H1 (cell line): ENCODE data around the gene DLK2. TPM values are rescaled to one million over a fixed set of nuclear protein-coding genes. Genes with fewer than 3 reads are reported as not detected.
A peak's percentile ranks its signal among the peaks of the same experiment; 100 is the strongest.

Experiments used
- CTCF ChIA-PET: fragments of 300-600 bp; sonication (Branson Sonifier 250); formaldehyde crosslinking; loops from one replicate; lab custom pipeline; 2021; ENCODE audit not compliant: partially characterized antibody; lab: Charles Lee
- POLR2A ChIA-PET: fragments of 300-600 bp; sonication (Branson Sonifier 250); formaldehyde crosslinking; loops from one replicate; lab custom pipeline; 2021; ENCODE audit warnings: inconsistent platforms; ENCODE audit not compliant: partially characterized antibody; lab: Charles Lee
- DNase-seq, 2 experiments: peaks; one replicate each; pipeline versions ENCODE4 v3.0.0 to v3.0.0-alpha.2; 2010 to 2022; ENCODE audit warnings: low spot score in 2 of 2, low read depth in 1 of 2, mixed read lengths in 1 of 2
- FAIRE-seq: peaks from 2 replicates; lab custom pipeline; 2011; peaks lifted over from hg19 to GRCh38; lab: Jason Lieb, UNC
- H2AFZ ChIP-seq: 2 replicates; pipeline ENCODE4 v1.8.1; 2012; ENCODE audit warnings: low read length, inconsistent platforms
- H2AK5ac ChIP-seq: 2 replicates; pipeline ENCODE4 v1.6.1; 2013; ENCODE audit warnings: low read depth, low read length
- H2BK120ac ChIP-seq: replicated peaks from 2 replicates; pipeline ENCODE3; 2013; ENCODE audit warnings: low read depth, low read length, inconsistent platforms
- H2BK12ac ChIP-seq: 2 replicates; pipeline ENCODE4 v1.6.1; 2013; ENCODE audit warnings: low read depth, low read length
- H2BK15ac ChIP-seq: 2 replicates; pipeline ENCODE4 v1.6.1; 2013; ENCODE audit warnings: low read length
- H2BK20ac ChIP-seq: 2 replicates; pipeline ENCODE4 v1.6.1; 2013; ENCODE audit warnings: low read length
- H2BK5ac ChIP-seq: 2 replicates; pipeline ENCODE4 v1.6.1; 2013; ENCODE audit warnings: low read depth, low read length
- H3K14ac ChIP-seq: 2 replicates; pipeline ENCODE4 v1.6.1; 2013; ENCODE audit warnings: inconsistent platforms; ENCODE audit not compliant: insufficient read length
- H3K18ac ChIP-seq: 2 replicates; pipeline ENCODE4 v1.6.1; 2013; ENCODE audit warnings: low read length; ENCODE audit errors: extremely low read depth
- H3K23ac ChIP-seq: 2 replicates; pipeline ENCODE4 v1.6.1; 2013; ENCODE audit warnings: inconsistent platforms; ENCODE audit not compliant: insufficient read length
- H3K23me2 ChIP-seq: 2 replicates; pipeline ENCODE4 v1.6.1; 2013; ENCODE audit warnings: low read depth, low read length
- H3K27ac ChIP-seq: 2 replicates; pipeline ENCODE4 v1.6.1; 2011; ENCODE audit warnings: low read depth, low read length, inconsistent platforms
- H3K27me3 ChIP-seq, 4 experiments: replicated peaks in 1 of 4; 1 replicate in 1 of 4; 2 replicates in 3 of 4; pipeline versions ENCODE4 v1.6.1 to v1.8.1; 2011 to 2013; ENCODE audit warnings: low read length in 3 of 4, mild to moderate bottlenecking in 3 of 4, inconsistent platforms in 2 of 4, mixed read lengths in 2 of 4, moderate library complexity in 1 of 4; ENCODE audit not compliant: control insufficient read depth in 3 of 4, insufficient read depth in 3 of 4; ENCODE audit errors: extremely low read depth in 1 of 4
- H3K36me3 ChIP-seq, 4 experiments: 2 replicates each; pipeline versions ENCODE4 v1.6.1 to v1.8.1; 2011 to 2013; ENCODE audit warnings: mild to moderate bottlenecking in 4 of 4, low read length in 3 of 4, moderate library complexity in 2 of 4, control low read depth in 1 of 4, inconsistent platforms in 1 of 4; ENCODE audit not compliant: insufficient read depth in 4 of 4, control insufficient read depth in 2 of 4
- H3K4ac ChIP-seq: replicated peaks from 2 replicates; pipeline ENCODE3; 2013; ENCODE audit warnings: low read length, low read depth, mixed read lengths, inconsistent platforms; ENCODE audit not compliant: insufficient read length
- H3K4me1 ChIP-seq, 4 experiments: replicated peaks in 1 of 4; 1 replicate in 1 of 4; 2 replicates in 3 of 4; pipeline versions ENCODE4 v1.6.1 to v1.8.1; 2011 to 2013; ENCODE audit warnings: low read length in 3 of 4, inconsistent platforms in 2 of 4, mixed read lengths in 1 of 4; ENCODE audit not compliant: insufficient read depth in 4 of 4, control insufficient read depth in 3 of 4
- H3K4me2 ChIP-seq, 2 experiments: 2 replicates each; pipeline versions ENCODE4 v1.6.1 to v1.8.1; 2011 to 2013; ENCODE audit warnings: low read depth in 2 of 2, low read length in 2 of 2, control low read depth in 1 of 2, inconsistent platforms in 1 of 2, mild to moderate bottlenecking in 1 of 2; ENCODE audit not compliant: insufficient read depth in 1 of 2
- H3K4me3 ChIP-seq, 4 experiments: fragments of 200-600, 300-600 bp in 1 of 4; sonication (generic), shearing (Covaris generic), sonication (Bioruptor Twin) in 1 of 4; 2 replicates each; pipeline versions ENCODE4 v1.5.1 to v1.8.1; 2011 to 2016; ENCODE audit warnings: low read length in 4 of 4, low read depth in 3 of 4, control low read depth in 2 of 4, inconsistent platforms in 2 of 4, mild to moderate bottlenecking in 2 of 4, mixed read lengths in 1 of 4, moderate library complexity in 1 of 4; ENCODE audit not compliant: insufficient read depth in 2 of 4; ENCODE audit errors: extremely low read depth in 1 of 4
- H3K56ac ChIP-seq: replicated peaks from 2 replicates; pipeline ENCODE3; 2013; ENCODE audit warnings: low read depth, mild to moderate bottlenecking, mixed read lengths, low read length, inconsistent platforms; ENCODE audit not compliant: insufficient read length
- H3K79me1 ChIP-seq: 2 replicates; pipeline ENCODE4 v1.6.1; 2013; ENCODE audit warnings: low read depth, low read length, control low read depth
- H3K79me2 ChIP-seq, 2 experiments: 2 replicates each; pipeline versions ENCODE4 v1.6.1 to v1.8.1; 2012 to 2013; ENCODE audit warnings: low read length in 2 of 2, mild to moderate bottlenecking in 2 of 2, inconsistent platforms in 1 of 2; ENCODE audit not compliant: insufficient read depth in 2 of 2, control insufficient read depth in 1 of 2
- H3K9ac ChIP-seq, 4 experiments: replicated peaks in 1 of 4; 1 replicate in 1 of 4; 2 replicates in 3 of 4; pipeline versions ENCODE4 v1.6.1 to v1.8.1; 2011 to 2013; ENCODE audit warnings: low read depth in 3 of 4, low read length in 3 of 4, control low read depth in 2 of 4, mild to moderate bottlenecking in 2 of 4, moderate library complexity in 2 of 4, inconsistent platforms in 1 of 4; ENCODE audit errors: extremely low read depth in 1 of 4
- H3K9me3 ChIP-seq, 2 experiments: 2 replicates each; pipeline versions ENCODE4 v1.6.1 to v1.8.1; 2012 to 2013; ENCODE audit warnings: mild to moderate bottlenecking in 2 of 2, moderate library complexity in 2 of 2, control low read depth in 1 of 2, inconsistent platforms in 1 of 2, low read depth in 1 of 2, low read length in 1 of 2, mixed read lengths in 1 of 2; ENCODE audit not compliant: insufficient read depth in 2 of 2
- H4K20me1 ChIP-seq, 2 experiments: replicated peaks in 1 of 2; 2 replicates each; pipeline versions ENCODE3 to v1.8.1; 2011 to 2013; ENCODE audit warnings: inconsistent platforms in 2 of 2, low read length in 2 of 2, mild to moderate bottlenecking in 1 of 2; ENCODE audit not compliant: insufficient read depth in 2 of 2, control insufficient read depth in 1 of 2
- H4K5ac ChIP-seq: 2 replicates; pipeline ENCODE4 v1.6.1; 2013; ENCODE audit warnings: low read length, low read depth, mixed read lengths, inconsistent platforms; ENCODE audit not compliant: insufficient read length
- H4K8ac ChIP-seq: 2 replicates; pipeline ENCODE4 v1.8.0; 2013; ENCODE audit warnings: mild to moderate bottlenecking, moderate library complexity, low read length, inconsistent platforms; ENCODE audit not compliant: insufficient read depth; ENCODE audit errors: extremely low read depth
- H4K91ac ChIP-seq: replicated peaks from 2 replicates; pipeline ENCODE3; 2013; ENCODE audit warnings: low read length, mixed read lengths, inconsistent platforms; ENCODE audit not compliant: insufficient read length
- BACH1 ChIP-seq: IDR thresholded peaks from 2 replicates; pipeline ENCODE4 v1.6.1; 2012; ENCODE audit warnings: low read length, improper control_type of control experiment
- CEBPB ChIP-seq: IDR thresholded peaks from 2 replicates; pipeline ENCODE4 v1.6.1; 2012; ENCODE audit warnings: low read depth, low read length
- CHD1 ChIP-seq: IDR thresholded peaks from 2 replicates; pipeline ENCODE4 v1.6.1; 2012; ENCODE audit warnings: low read depth, low read length, improper control_type of control experiment
- CHD2 ChIP-seq: IDR thresholded peaks from 2 replicates; pipeline ENCODE4 v1.6.1; 2012; ENCODE audit warnings: low read length, improper control_type of control experiment
- CTBP2 ChIP-seq: IDR thresholded peaks from 2 replicates; pipeline ENCODE4 v1.7.0; 2011; ENCODE audit warnings: borderline replicate concordance, mild to moderate bottlenecking, moderate library complexity, mixed read lengths, low read length; ENCODE audit not compliant: insufficient read depth, insufficient read length
- E2F6 ChIP-seq: IDR thresholded peaks from 2 replicates; pipeline ENCODE4 v1.6.1; 2012; ENCODE audit warnings: inconsistent platforms
- FOSL1 ChIP-seq: IDR thresholded peaks from 2 replicates; pipeline ENCODE4 v1.6.1; 2011; ENCODE audit warnings: mild to moderate bottlenecking, low read depth, low read length, moderate library complexity; ENCODE audit not compliant: insufficient read depth
- KDM5A ChIP-seq: fragments of 200-600 bp; IDR thresholded peaks from 2 replicates; pipeline ENCODE4 v1.7.1; 2012; ENCODE audit warnings: mild to moderate bottlenecking, low read length, inconsistent platforms, mixed read lengths
- MAX ChIP-seq: IDR thresholded peaks from 2 replicates; pipeline ENCODE4 v1.6.1; 2012; ENCODE audit warnings: inconsistent platforms
- POLR2AphosphoS5 ChIP-seq: IDR thresholded peaks from 2 replicates; pipeline ENCODE4 v1.6.1; 2011; ENCODE audit warnings: low read depth, low read length
- RBBP5 ChIP-seq: IDR thresholded peaks from 2 replicates; pipeline ENCODE4 v1.7.1; 2012; ENCODE audit warnings: low read depth, mild to moderate bottlenecking, inconsistent platforms, low read length, moderate library complexity, borderline replicate concordance
- RFX5 ChIP-seq: IDR thresholded peaks from 2 replicates; pipeline ENCODE4 v1.6.1; 2011; ENCODE audit warnings: low read depth, low read length, improper control_type of control experiment, borderline replicate concordance
- TAF7 ChIP-seq: optimal IDR thresholded peaks from 2 replicates; pipeline ENCODE3; 2011; ENCODE audit warnings: low read depth, mild to moderate bottlenecking, inconsistent platforms, low read length, moderate library complexity, borderline replicate concordance
- TCF12 ChIP-seq: IDR thresholded peaks from 2 replicates; pipeline ENCODE4 v1.6.1; 2011; ENCODE audit warnings: low read depth, mild to moderate bottlenecking, low read length
- ZNF274 ChIP-seq: IDR thresholded peaks from 2 replicates; pipeline ENCODE4 v1.7.0; 2012; ENCODE audit warnings: low read length, borderline replicate concordance; ENCODE audit errors: extremely low read depth
- WGBS, 2 experiments: shearing (Covaris generic) in 1 of 2; methylation state at CpG; one replicate each; pipeline versions ENCODE4 v1.1.6 to v1.1.7; 2013 to 2015; ENCODE audit warnings: low lambda C conversion rate in 2 of 2, mixed read lengths in 2 of 2, inconsistent platforms in 1 of 2, low coverage in 1 of 2, missing lambda C conversion rate in 1 of 2; ENCODE audit not compliant: insufficient replicate concordance in 2 of 2, insufficient coverage in 1 of 2, insufficient read length in 1 of 2; ENCODE audit errors: extremely low coverage in 1 of 2, missing lambda C conversion rate in 1 of 2; 5-methylcytosine and 5-hydroxymethylcytosine counted together
- polyA plus RNA-seq, 7 experiments: library from polyadenylated mRNA; depleted of rRNA in 3 of 7; stranded (reverse) in 5 of 7; unstranded in 2 of 7; fragments of >200 nt in 5 of 7; fragments of 200-250 nt in 2 of 7; gene quantifications; 1 replicate in 5 of 7; 2 replicates in 1 of 7; 4 replicates in 1 of 7; pipeline versions ENCODE4 v1.2.1 to v1.2.3, GENCODE V29; 2011 to 2013; ENCODE audit warnings: missing spikeins in 2 of 7, mixed read lengths in 2 of 7
- total RNA-seq: library from RNA; stranded (reverse); fragmentation: NEBNext Ultra II Directional; extraction: Animal tissue kit (Norgen Biotek cat#: 25700); gene quantifications from 2 replicates; pipeline ENCODE4 v1.2.1, GENCODE V29; 2021

The DLK2 gene
- total and polyA plus RNA-seq, 2 of the 8 experiments (the other 6 are each of a cell fraction or from before 2014, with no cell fraction given): 0.37 to 0.80 TPM

- ChIA-PET POLR2A (no interaction called here), CTCF (no interaction called here)
- no peaks in the 10 kb centered on the region for H3K36me3 ChIP-seq
- H2AFZ ChIP-seq: no peak overlapping the region
- no peak overlapping the region for H3K9ac ChIP-seq
- H4K20me1 ChIP-seq: no peaks in the 10 kb centered on the region
- DNase-seq: no peak
- no peaks in the 10 kb centered on the region for H3K23me2 ChIP-seq
- H3K56ac ChIP-seq: no peak overlapping the region
- no peak overlapping the region for H3K14ac ChIP-seq
- H2BK5ac ChIP-seq: no peak overlapping the region
- peak overlapping the region; percentile 12; the same call in 1 of the 2 replicates for H2BK15ac ChIP-seq
- no peak overlapping the region for H3K4me2 ChIP-seq
- H3K27me3 ChIP-seq: no peaks in the 10 kb centered on the region
- H3K4me1 ChIP-seq: no peaks in the 10 kb centered on the region
- no peaks in the 10 kb centered on the region for H3K9me3 ChIP-seq
- no peak overlapping the region for H4K91ac ChIP-seq
- H3K79me2 ChIP-seq: no peaks in the 10 kb centered on the region
- no peak overlapping the region for H3K4ac ChIP-seq
- 100% methylated on average over 1 of the region's 1 CpG; no CpG with 5 or more reads in 1 of the 2 experiments for WGBS, 2 experiments
- FAIRE-seq: no peak
- no peak overlapping the region for H4K5ac ChIP-seq
- no peak overlapping the region for H3K4me3 ChIP-seq
- no peak overlapping the region for H2BK120ac ChIP-seq
- H2BK12ac ChIP-seq: no peak overlapping the region
- no peak overlapping the region for H2AK5ac ChIP-seq
- H3K79me1 ChIP-seq: no peaks in the 10 kb centered on the region
- no peak overlapping the region for H4K8ac ChIP-seq
- no peak overlapping the region for H3K27ac ChIP-seq
- H3K18ac ChIP-seq: no peak overlapping the region
- no peak overlapping the region for H3K23ac ChIP-seq
- H2BK20ac ChIP-seq: no peak overlapping the region
- no peak for TF ChIP-seq ZNF274
- no peak for TF ChIP-seq FOSL1
- no peak for TF ChIP-seq MAX
- TF ChIP-seq TAF7: no peak
- no peak for TF ChIP-seq RBBP5
- no peak for TF ChIP-seq KDM5A
- no peak for TF ChIP-seq CEBPB
- no peak for TF ChIP-seq CHD2
- TF ChIP-seq BACH1: no peak
- no peak for TF ChIP-seq POLR2AphosphoS5
- TF ChIP-seq E2F6: no peak
- no peak for TF ChIP-seq CHD1
- no peak for TF ChIP-seq RFX5
- TF ChIP-seq TCF12: no peak
- no peak for TF ChIP-seq CTBP2
Measured at GRCh38 chr6:43407296-43407695, 48.1 kb downstream of the DLK2 start.
